GM12865 (cell line): ENCODE data around the gene UBE3C.

Experiments used
- DNase-seq: peaks from one replicate; pipeline ENCODE4 v3.0.0; 2010; ENCODE audit warnings: low read depth
- H3K4me3 ChIP-seq: 2 replicates; pipeline ENCODE4 v1.5.1; 2011; ENCODE audit warnings: mild to moderate bottlenecking, low read depth, low read length, control low read depth
- CTCF ChIP-seq: IDR thresholded peaks from 2 replicates; pipeline ENCODE4 v1.5.1; 2011; ENCODE audit warnings: low read length, control low read depth, low read depth, inconsistent platforms; ENCODE audit not compliant: insufficient read depth; ENCODE audit errors: missing control alignments

Gene UBE3C

GRCh38 chr7:157318015-157318706 is 179.4 kb downstream of the UBE3C start:
- DNase-seq, result peak; percentile 64
- no peak overlapping the region for H3K4me3 ChIP-seq
- TF ChIP-seq CTCF, result no peak
